Endothelial cell of umbilical vein (primary cell): ENCODE results near the gene PAOX. TPM values are rescaled to one million over a fixed set of nuclear protein-coding genes. Genes with fewer than 3 reads are reported as not detected.

Experiments used
- BruUV-seq: library from RNA; stranded (reverse); fragments of 400-500 nt; replicated peaks from 2 replicates; lab custom pipeline; 2021; lab: Mats Ljungman, UMichigan
- CTCF ChIA-PET: fragments of 300-600, 350-600 bp; sonication (Branson Sonifier 250); formaldehyde crosslinking; loops from one replicate; lab custom pipeline; 2021; ENCODE audit warnings: antibody characterized with exemption, inconsistent platforms; lab: Charles Lee
- POLR2A ChIA-PET: fragments of 300-600, 350-600 bp; sonication (Branson Sonifier 250); formaldehyde crosslinking; loops from one replicate; lab custom pipeline; 2021; ENCODE audit warnings: antibody characterized with exemption, inconsistent platforms; lab: Charles Lee
- DNase-seq: peaks from one replicate; pipeline ENCODE4 v3.0.0-alpha.2; 2011; ENCODE audit warnings: low read depth, low spot score
- FAIRE-seq: peaks from 2 replicates; lab custom pipeline; 2011; peaks lifted over from hg19 to GRCh38; lab: Jason Lieb, UNC
- H2AFZ ChIP-seq: 2 replicates; pipeline ENCODE4 v1.6.0; 2012; ENCODE audit warnings: low read depth, low read length, control low read depth, inconsistent platforms
- H3K27ac ChIP-seq: 2 replicates; pipeline ENCODE4 v1.5.1; 2011; ENCODE audit warnings: low read depth, mild to moderate bottlenecking, control low read depth, low read length, moderate library complexity; ENCODE audit not compliant: insufficient read depth
- H3K27me3 ChIP-seq, 2 experiments: 2 replicates each; pipeline versions ENCODE4 v1.6.0 to v1.6.1; 2011; ENCODE audit warnings: low read length in 2 of 2, mixed read lengths in 1 of 2; ENCODE audit not compliant: control insufficient read depth in 2 of 2, insufficient read depth in 2 of 2
- H3K36me3 ChIP-seq, 2 experiments: 2 replicates in 1 of 2; 3 replicates in 1 of 2; pipeline ENCODE4 v1.5.1; 2011; ENCODE audit warnings: low read length in 2 of 2, mild to moderate bottlenecking in 1 of 2, moderate library complexity in 1 of 2; ENCODE audit not compliant: control insufficient read depth in 2 of 2, insufficient read depth in 2 of 2; ENCODE audit errors: extremely low read depth in 1 of 2
- H3K4me1 ChIP-seq: 3 replicates; pipeline ENCODE4 v1.5.1; 2011; ENCODE audit warnings: mild to moderate bottlenecking, low read length; ENCODE audit not compliant: control insufficient read depth, insufficient read depth; ENCODE audit errors: extremely low read depth
- H3K4me2 ChIP-seq: 2 replicates; pipeline ENCODE4 v1.6.1; 2011; ENCODE audit warnings: low read length, control low read depth, mixed read lengths; ENCODE audit not compliant: insufficient read depth
- H3K4me3 ChIP-seq, 3 experiments: fragments of 200-600 bp in 1 of 3; sonication (generic), shearing (Covaris generic) in 1 of 3; replicated peaks in 1 of 3; 2 replicates each; pipeline ENCODE4 v1.5.1; 2011 to 2016; ENCODE audit warnings: control low read depth in 3 of 3, low read length in 3 of 3, mild to moderate bottlenecking in 2 of 3, inconsistent platforms in 1 of 3, low read depth in 1 of 3, moderate library complexity in 1 of 3; ENCODE audit not compliant: insufficient read depth in 1 of 3
- H3K79me2 ChIP-seq: 2 replicates; pipeline ENCODE4 v1.6.0; 2012; ENCODE audit warnings: low read length, inconsistent platforms; ENCODE audit not compliant: control insufficient read depth, insufficient read depth
- H3K9ac ChIP-seq: replicated peaks from 2 replicates; pipeline ENCODE3; 2011; ENCODE audit warnings: low read length, control low read depth; ENCODE audit not compliant: insufficient read depth; ENCODE audit errors: extremely low read depth
- H3K9me1 ChIP-seq: replicated peaks from 3 replicates; pipeline ENCODE4 v1.6.0; 2011; ENCODE audit warnings: mild to moderate bottlenecking, low read length; ENCODE audit not compliant: control insufficient read depth, insufficient read depth; ENCODE audit errors: extremely low read depth
- H3K9me3 ChIP-seq: replicated peaks from 2 replicates; pipeline ENCODE4 v1.5.1; 2012; ENCODE audit warnings: low read length, inconsistent platforms; ENCODE audit not compliant: control insufficient read depth, insufficient read depth
- H4K20me1 ChIP-seq: replicated peaks from 2 replicates; pipeline ENCODE3; 2011; ENCODE audit warnings: mild to moderate bottlenecking, low read length; ENCODE audit not compliant: control insufficient read depth, insufficient read depth; ENCODE audit errors: extremely low read depth
- EZH2 ChIP-seq: IDR thresholded peaks from 2 replicates; pipeline ENCODE4 v1.6.1; 2012; ENCODE audit warnings: borderline replicate concordance, low read depth, mild to moderate bottlenecking, moderate library complexity, low read length, inconsistent platforms; ENCODE audit not compliant: severe bottlenecking
- FOS ChIP-seq: IDR thresholded peaks from 2 replicates; pipeline ENCODE4 v1.6.1; 2011; ENCODE audit warnings: mild to moderate bottlenecking, low read length, moderate library complexity, borderline replicate concordance; ENCODE audit not compliant: insufficient read depth
- GATA2 ChIP-seq: IDR thresholded peaks from 2 replicates; pipeline ENCODE4 v1.7.0; 2011; ENCODE audit warnings: low read depth, mild to moderate bottlenecking, moderate library complexity, mixed read lengths, low read length; ENCODE audit not compliant: insufficient read length, insufficient read depth
- JUN ChIP-seq: IDR thresholded peaks from 2 replicates; pipeline ENCODE4 v1.6.1; 2011; ENCODE audit warnings: borderline replicate concordance, low read depth; ENCODE audit not compliant: insufficient read length, insufficient read depth
- MYC ChIP-seq: IDR thresholded peaks from one replicate; pipeline ENCODE4 v1.6.1; 2011; ENCODE audit warnings: mild to moderate bottlenecking, low read depth, low read length
- POLR2A ChIP-seq: IDR thresholded peaks from 2 replicates; pipeline ENCODE4 v1.6.1; 2012; ENCODE audit warnings: low read depth, mild to moderate bottlenecking, control low read depth, low read length
- POLR2AphosphoS5 ChIP-seq: IDR thresholded peaks from 2 replicates; pipeline ENCODE4 v1.6.1; 2012; ENCODE audit warnings: low read depth, mild to moderate bottlenecking, control low read depth, low read length, moderate library complexity; ENCODE audit not compliant: insufficient read depth
- dilution Hi-C: fragments of 300-500 bp; cut with MboI; formaldehyde crosslinking; loops from one replicate; pipeline ENCODE4 v1.15.0; 2019; ENCODE audit warnings: low sequenced_read_pairs; ENCODE audit not compliant: extremely low pct_ligation_motif_present
- intact Hi-C: fragments of 100-400 bp; cut with micrococcal nuclease; formaldehyde crosslinking; loops from one replicate; pipeline ENCODE4 v1.10.0; 2022
- polyA plus RNA-seq, 4 experiments: library from polyadenylated mRNA; depleted of rRNA in 3 of 4; stranded (reverse) in 3 of 4; unstranded in 1 of 4; fragments of >200 nt; gene quantifications; 2 replicates each; pipeline versions ENCODE4 v1.2.1 to v1.2.3, GENCODE V29; 2011 to 2012; ENCODE audit warnings: missing spikeins in 1 of 4
- total RNA-seq: library from RNA; stranded (reverse); gene quantifications from 2 replicates; pipeline ENCODE4 v1.2.3, GENCODE V29; 2021
- TF ChIP-seq, protein P1 (sequence below): IDR thresholded peaks from 2 replicates; pipeline ENCODE4 v1.6.1; 2011; ENCODE audit not compliant: insufficient read depth, insufficient read length
- TF ChIP-seq, protein P2 (sequence below), 2 donors: IDR thresholded peaks; 1 replicate in 1 of 2; 2 replicates in 1 of 2; pipeline ENCODE4 v1.5.1; 2011; ENCODE audit warnings: low read length in 2 of 2, mild to moderate bottlenecking in 2 of 2, moderate library complexity in 2 of 2, control low read depth in 1 of 2, inconsistent platforms in 1 of 2, low read depth in 1 of 2; ENCODE audit not compliant: insufficient read depth in 1 of 2; ENCODE audit errors: extremely low read depth in 1 of 2

PAOX gene
- total and polyA plus RNA-seq, 2 donors (not counting 3 experiments of a cell fraction or from before 2014, with no cell fraction given), result 2.6 to 3.8 TPM

DNA sequence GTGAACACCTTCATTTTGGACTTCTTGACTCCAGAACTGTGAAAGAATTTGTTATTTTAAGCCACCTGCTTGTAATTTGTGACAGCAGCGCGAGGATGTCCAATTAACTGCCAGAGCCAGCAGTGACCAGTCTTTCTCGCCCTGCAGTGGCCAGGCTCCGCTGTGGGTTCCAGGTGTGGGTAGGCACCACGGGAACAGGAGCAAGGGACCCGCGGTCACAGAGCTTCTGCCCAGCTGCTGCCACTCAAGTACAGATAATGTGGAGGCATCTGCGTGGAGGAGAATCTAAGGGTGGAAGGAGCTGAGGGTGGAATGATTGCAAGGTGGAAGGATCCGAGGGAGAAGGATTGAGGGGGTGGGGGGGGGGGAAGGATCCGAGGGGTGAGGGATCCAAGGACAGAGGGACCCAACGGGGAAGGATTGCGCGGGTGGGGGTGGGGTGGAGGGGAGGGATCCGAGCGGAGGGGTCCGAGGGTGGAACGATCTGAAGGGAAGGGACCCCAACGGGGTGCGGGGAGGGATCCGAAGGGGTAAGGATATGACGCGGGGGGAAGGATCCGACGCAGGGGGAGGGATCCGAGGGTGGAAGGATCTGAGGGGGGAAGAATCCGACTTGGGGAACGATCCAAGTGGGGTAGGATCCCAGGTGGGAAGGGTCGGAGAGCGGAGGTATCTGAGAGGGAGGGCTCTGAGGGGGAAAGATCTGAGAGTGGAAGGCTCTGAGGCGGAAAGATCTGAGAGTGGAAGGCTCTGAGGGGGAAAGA is 45.9 kb upstream of the PAOX start:
- Histone ChIP-seq H3K4me3 (no peak overlapping the region), H4K20me1 (no peaks in the 10 kb centered on the region), H2AFZ (no peak overlapping the region), H3K79me2 (no peaks in the 10 kb centered on the region), H3K27ac (no peak overlapping the region), H3K4me2 (no peak overlapping the region), H3K4me1 (peaks cover 2% of the 10 kb centered on the region), H3K36me3 (no peaks in the 10 kb centered on the region), H3K9me3 (no peaks in the 10 kb centered on the region), H3K27me3 (peaks cover 26 to 48% of the 10 kb centered on the region in 2 experiments), H3K9me1 (no peaks in the 10 kb centered on the region), H3K9ac (no peak overlapping the region)
- dilution Hi-C loops, result no loop called here
- BruUV-seq, result no TSS peak
- TF ChIP-seq POLR2A (no peak), MYC (no peak), FOS (no peak), POLR2AphosphoS5 (no peak), EZH2 (no peak), JUN (no peak), GATA2 (no peak)
- TF ChIP-seq, protein P1, sequence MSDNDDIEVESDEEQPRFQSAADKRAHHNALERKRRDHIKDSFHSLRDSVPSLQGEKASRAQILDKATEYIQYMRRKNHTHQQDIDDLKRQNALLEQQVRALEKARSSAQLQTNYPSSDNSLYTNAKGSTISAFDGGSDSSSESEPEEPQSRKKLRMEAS, result no peak
- TF ChIP-seq, protein P2, sequence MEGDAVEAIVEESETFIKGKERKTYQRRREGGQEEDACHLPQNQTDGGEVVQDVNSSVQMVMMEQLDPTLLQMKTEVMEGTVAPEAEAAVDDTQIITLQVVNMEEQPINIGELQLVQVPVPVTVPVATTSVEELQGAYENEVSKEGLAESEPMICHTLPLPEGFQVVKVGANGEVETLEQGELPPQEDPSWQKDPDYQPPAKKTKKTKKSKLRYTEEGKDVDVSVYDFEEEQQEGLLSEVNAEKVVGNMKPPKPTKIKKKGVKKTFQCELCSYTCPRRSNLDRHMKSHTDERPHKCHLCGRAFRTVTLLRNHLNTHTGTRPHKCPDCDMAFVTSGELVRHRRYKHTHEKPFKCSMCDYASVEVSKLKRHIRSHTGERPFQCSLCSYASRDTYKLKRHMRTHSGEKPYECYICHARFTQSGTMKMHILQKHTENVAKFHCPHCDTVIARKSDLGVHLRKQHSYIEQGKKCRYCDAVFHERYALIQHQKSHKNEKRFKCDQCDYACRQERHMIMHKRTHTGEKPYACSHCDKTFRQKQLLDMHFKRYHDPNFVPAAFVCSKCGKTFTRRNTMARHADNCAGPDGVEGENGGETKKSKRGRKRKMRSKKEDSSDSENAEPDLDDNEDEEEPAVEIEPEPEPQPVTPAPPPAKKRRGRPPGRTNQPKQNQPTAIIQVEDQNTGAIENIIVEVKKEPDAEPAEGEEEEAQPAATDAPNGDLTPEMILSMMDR (IDR thresholded peaks at IDR 0.05; ENCODE audit: extremely low read depth in 1 of 2, insufficient read depth in 1 of 2, low read depth in 1 of 2, low read length in 2 of 2), result no peak
- ChIA-PET CTCF (no interaction called here), POLR2A (no interaction called here)
- DNase-seq, result no peak
- FAIRE-seq, result no peak
- intact Hi-C loops, result no loop called here
